ENCODE measurements around the gene PLCD4. TPM values are rescaled to one million over a fixed set of nuclear protein-coding genes. Genes with fewer than 3 reads are reported as not detected.
A peak's percentile ranks its signal among the peaks of the same experiment; 100 is the strongest.

PLCD4 gene
- total and polyA plus RNA-seq, 2 experiments from 2014 or later: 1.3 to 1.6 TPM

- no peak overlapping the region for H3K9ac ChIP-seq
- H3K9me2 ChIP-seq (ENCODE audit: insufficient read depth): no peaks in the 10 kb centered on the region
- in situ Hi-C loops (cut with MboI): no loop called here
Measured at GRCh38 chr2:218648088-218648786, 40.5 kb downstream of the PLCD4 start.

GRCh38 chr2:218648787-218649100, 41.0 kb downstream of the PLCD4 start:
- no peaks in the 10 kb centered on the region for H4K20me1 ChIP-seq (ENCODE audit: insufficient read depth)
- H3K9me3 ChIP-seq (ENCODE audit: low read depth): no peaks in the 10 kb centered on the region
- no peak overlapping the region for H2AFZ ChIP-seq
- DNase-seq: no peak
- in situ Hi-C loops (cut with MboI): no loop called here
- H3K4me2 ChIP-seq (ENCODE audit: unreplicated experiment): no peak overlapping the region
- H3K79me2 ChIP-seq (ENCODE audit: insufficient read depth): 0 out of 2 replicates have a peak, but pooled peaks cover 1% of the 10 kb centered on the region
- TF ChIP-seq EZH2 (IDR thresholded peaks at IDR 0.05; ENCODE audit: insufficient read depth, poor library complexity, severe bottlenecking): no peak
- no peak for TF ChIP-seq EZH2phosphoT487 (IDR thresholded peaks at IDR 0.05; ENCODE audit: insufficient read depth, low read depth)
- H3K27ac ChIP-seq: no peak overlapping the region
- peaks cover 9% of the 10 kb centered on the region for H3K36me3 ChIP-seq (ENCODE audit: low read depth)
- no peak overlapping the region for H3K4me3 ChIP-seq
- peaks cover 10% of the 10 kb centered on the region; the same call in 1 of the 2 replicates for H3K4me1 ChIP-seq (ENCODE audit: insufficient read depth)
- no peaks in the 10 kb centered on the region for H3K9me2 ChIP-seq (ENCODE audit: insufficient read depth)
- no peaks in the 10 kb centered on the region for H3K27me3 ChIP-seq (replicated peaks; ENCODE audit: insufficient read depth)
- H3K9ac ChIP-seq: no peak overlapping the region
- peaks cover 15% of the 10 kb centered on the region; the same call in 1 of the 2 replicates for H3F3A ChIP-seq (ENCODE audit: insufficient read depth)
- WGBS, 2 experiments (ENCODE audit: low coverage in 1 of 2, low lambda C conversion rate in 2 of 2, missing lambda C conversion rate in 2 of 2): 83 to 86% methylated on average over 11 of the region's 11 CpGs

More at GRCh38 chr2:218648088-218648786, 40.5 kb downstream of the PLCD4 start:
- Histone ChIP-seq H3F3A (ENCODE audit: insufficient read depth) (peaks cover 15% of the 10 kb centered on the region; the same call in 1 of the 2 replicates), H3K4me1 (ENCODE audit: insufficient read depth) (peaks cover 10% of the 10 kb centered on the region; the same call in 1 of the 2 replicates), H2AFZ (no peak overlapping the region), H3K36me3 (ENCODE audit: low read depth) (peaks cover 9% of the 10 kb centered on the region), H3K27me3 (replicated peaks; ENCODE audit: insufficient read depth) (no peaks in the 10 kb centered on the region), H3K4me2 (ENCODE audit: unreplicated experiment) (no peak overlapping the region), H3K79me2 (ENCODE audit: insufficient read depth) (no peaks in the 10 kb centered on the region), H3K9me3 (ENCODE audit: low read depth) (no peaks in the 10 kb centered on the region), H3K4me3 (no peak overlapping the region), H4K20me1 (ENCODE audit: insufficient read depth) (no peaks in the 10 kb centered on the region), H3K27ac (no peak overlapping the region)
- TF ChIP-seq EZH2 (IDR thresholded peaks at IDR 0.05; ENCODE audit: insufficient read depth, poor library complexity, severe bottlenecking): no peak
- TF ChIP-seq EZH2phosphoT487 (IDR thresholded peaks at IDR 0.05; ENCODE audit: insufficient read depth, low read depth): no peak
- DNase-seq: peak; percentile 72
- 63 to 66% methylated on average over 9 of the region's 9 CpGs for WGBS, 2 experiments (ENCODE audit: low coverage in 1 of 2, low lambda C conversion rate in 2 of 2, missing lambda C conversion rate in 2 of 2)

- 0 out of 2 replicates have a peak, but pooled peaks cover 6% of the 10 kb centered on the region for H3F3A ChIP-seq (ENCODE audit: insufficient read depth)
- no peak overlapping the region for H3K4me2 ChIP-seq (ENCODE audit: unreplicated experiment)
- DNase-seq: no peak
- WGBS, 2 experiments (ENCODE audit: low coverage in 1 of 2, low lambda C conversion rate in 2 of 2, missing lambda C conversion rate in 2 of 2): 97 to 100% methylated on average over 2 of the region's 2 CpGs
- no peaks in the 10 kb centered on the region for H3K9me2 ChIP-seq (ENCODE audit: insufficient read depth)
- peaks cover 14% of the 10 kb centered on the region; the same call in 1 of the 2 replicates for H3K36me3 ChIP-seq (ENCODE audit: low read depth)
- no peak overlapping the region for H3K9ac ChIP-seq
- H3K9me3 ChIP-seq (ENCODE audit: low read depth): no peaks in the 10 kb centered on the region
- H3K4me3 ChIP-seq: no peak overlapping the region
- H3K4me1 ChIP-seq (ENCODE audit: insufficient read depth): peaks cover 4% of the 10 kb centered on the region; the same call in 1 of the 2 replicates
- H3K27me3 ChIP-seq (replicated peaks; ENCODE audit: insufficient read depth): no peaks in the 10 kb centered on the region
- peaks cover 63% of the 10 kb centered on the region for H3K79me2 ChIP-seq (ENCODE audit: insufficient read depth)
- H3K27ac ChIP-seq: no peak overlapping the region
- no peak for TF ChIP-seq EZH2phosphoT487 (IDR thresholded peaks at IDR 0.05; ENCODE audit: insufficient read depth, low read depth)
- no peak for TF ChIP-seq EZH2 (IDR thresholded peaks at IDR 0.05; ENCODE audit: insufficient read depth, poor library complexity, severe bottlenecking)
- H2AFZ ChIP-seq: no peak overlapping the region
- H4K20me1 ChIP-seq (ENCODE audit: insufficient read depth): no peaks in the 10 kb centered on the region
- in situ Hi-C loops (cut with MboI): no loop called here
Measured at GRCh38 chr2:218655751-218656150, 48.1 kb downstream of the PLCD4 start.

- 0 out of 2 replicates have a peak overlapping the region, but pooled peaks have one; percentile 10 for H3K27ac ChIP-seq
- H2AFZ ChIP-seq: peak overlapping the region; percentile 94
- H3K79me2 ChIP-seq (ENCODE audit: insufficient read depth): peaks cover 68% of the 10 kb centered on the region
- peaks cover 4% of the 10 kb centered on the region; the same call in 1 of the 2 replicates for H3K4me1 ChIP-seq (ENCODE audit: insufficient read depth)
- H3K4me3 ChIP-seq: peak overlapping the region; percentile 89
- in situ Hi-C loops (cut with MboI): no loop called here
- H3K27me3 ChIP-seq (replicated peaks; ENCODE audit: insufficient read depth): no peaks in the 10 kb centered on the region
- H3K4me2 ChIP-seq (ENCODE audit: unreplicated experiment): peak overlapping the region; percentile 90
- H3K36me3 ChIP-seq (ENCODE audit: low read depth): peaks cover 14% of the 10 kb centered on the region; the same call in 1 of the 2 replicates
- H3K9ac ChIP-seq: peak overlapping the region; percentile 73
- no peak for TF ChIP-seq EZH2phosphoT487 (IDR thresholded peaks at IDR 0.05; ENCODE audit: insufficient read depth, low read depth)
- no peak for TF ChIP-seq EZH2 (IDR thresholded peaks at IDR 0.05; ENCODE audit: insufficient read depth, poor library complexity, severe bottlenecking)
- no peaks in the 10 kb centered on the region for H3K9me3 ChIP-seq (ENCODE audit: low read depth)
- DNase-seq: peak; percentile 80
- H3K9me2 ChIP-seq (ENCODE audit: insufficient read depth): no peaks in the 10 kb centered on the region
- 2 to 6% methylated on average over 27 of the region's 27 CpGs for WGBS, 2 experiments (ENCODE audit: low coverage in 1 of 2, low lambda C conversion rate in 2 of 2, missing lambda C conversion rate in 2 of 2)
- H4K20me1 ChIP-seq (ENCODE audit: insufficient read depth): no peaks in the 10 kb centered on the region
- peaks cover 11% of the 10 kb centered on the region; the same call in 1 of the 2 replicates for H3F3A ChIP-seq (ENCODE audit: insufficient read depth)
Measured at GRCh38 chr2:218658671-218659257, 51.1 kb downstream of the PLCD4 start.

Measured in GM23248 (cell line).